IMR-90 (cell line): Measurements from ENCODE around the gene APC2. TPM values are rescaled to one million over a fixed set of nuclear protein-coding genes. Genes with fewer than 3 reads are reported as not detected.

ENCODE experiments used
- ATAC-seq: fragments of 200-7000 bp; cut with Tn5 transposase; 2 replicates; pipeline ENCODE4 v1.9.1; 2020; ENCODE audit warnings: low read depth, mild to moderate bottlenecking, moderate library complexity
- BruUV-seq: library from RNA; stranded (reverse); fragments of 400-500 nt; replicated peaks from 2 replicates; lab custom pipeline; 2021; lab: Mats Ljungman, UMichigan
- CTCF ChIA-PET: fragments of 300-600 bp; formaldehyde crosslinking; extraction: SDS; loops from one replicate; lab custom pipeline; 2021; ENCODE audit warnings: antibody characterized with exemption; lab: Yijun Ruan, JAX
- POLR2A ChIA-PET: fragments of 300-600 bp; sonication (Branson Sonifier 250); formaldehyde crosslinking; loops from one replicate; lab custom pipeline; 2022; ENCODE audit warnings: antibody characterized with exemption; ENCODE audit not compliant: unreplicated experiment; lab: Charles Lee
- DNase-seq: peaks from one replicate; pipeline ENCODE4 v3.0.0; 2013
- H2AFZ ChIP-seq: replicated peaks from 2 replicates; pipeline ENCODE3; 2013; ENCODE audit warnings: low read length, mild to moderate bottlenecking; ENCODE audit not compliant: poor library complexity
- H2AK5ac ChIP-seq: 2 replicates; pipeline ENCODE4 v1.6.1; 2013; ENCODE audit warnings: low read depth, low read length, inconsistent platforms
- H2AK9ac ChIP-seq: replicated peaks from 2 replicates; pipeline ENCODE3; 2013; ENCODE audit warnings: mild to moderate bottlenecking, low read depth, low read length, moderate library complexity; ENCODE audit not compliant: poor library complexity
- H2BK120ac ChIP-seq: 2 replicates; pipeline ENCODE4 v1.6.1; 2013; ENCODE audit warnings: low read depth, low read length, inconsistent platforms
- H2BK15ac ChIP-seq: 3 replicates; pipeline ENCODE4 v1.6.1; 2013; ENCODE audit warnings: low read depth, low read length, inconsistent platforms
- H2BK20ac ChIP-seq: 2 replicates; pipeline ENCODE4 v1.6.1; 2013; ENCODE audit warnings: low read depth, mild to moderate bottlenecking, inconsistent platforms, low read length, moderate library complexity
- H2BK5ac ChIP-seq: 2 replicates; pipeline ENCODE4 v1.6.1; 2013; ENCODE audit warnings: mild to moderate bottlenecking, low read depth, low read length, inconsistent platforms; ENCODE audit not compliant: poor library complexity, severe bottlenecking
- H3K14ac ChIP-seq: replicated peaks from 2 replicates; pipeline ENCODE4 v1.6.1; 2013; ENCODE audit warnings: low read depth, low read length, inconsistent platforms
- H3K18ac ChIP-seq: 2 replicates; pipeline ENCODE4 v1.6.1; 2013; ENCODE audit warnings: low read depth, low read length, control low read depth
- H3K23ac ChIP-seq: 2 replicates; pipeline ENCODE4 v1.6.1; 2013; ENCODE audit warnings: low read depth, low read length, inconsistent platforms
- H3K27ac ChIP-seq: 2 replicates; pipeline ENCODE4 v1.5.1; 2013; ENCODE audit warnings: mild to moderate bottlenecking, control low read depth, low read length; ENCODE audit not compliant: insufficient read depth
- H3K27me3 ChIP-seq: 2 replicates; pipeline ENCODE4 v1.6.1; 2013; ENCODE audit warnings: low read length; ENCODE audit not compliant: control insufficient read depth, insufficient read depth
- H3K36me3 ChIP-seq: 2 replicates; pipeline ENCODE4 v1.6.1; 2013; ENCODE audit warnings: low read length, mixed read lengths; ENCODE audit not compliant: control insufficient read depth, insufficient read depth
- H3K4ac ChIP-seq: 2 replicates; pipeline ENCODE4 v1.6.1; 2013; ENCODE audit warnings: low read depth, low read length, inconsistent platforms
- H3K4me1 ChIP-seq: 2 replicates; pipeline ENCODE4 v1.6.1; 2013; ENCODE audit warnings: low read length, mixed read lengths; ENCODE audit not compliant: control insufficient read depth, insufficient read depth
- H3K4me2 ChIP-seq: 2 replicates; pipeline ENCODE4 v1.6.1; 2013; ENCODE audit warnings: low read depth, mild to moderate bottlenecking, control low read depth, low read length, moderate library complexity
- H3K4me3 ChIP-seq: 2 replicates; pipeline ENCODE4 v1.5.1; 2013; ENCODE audit warnings: low read depth, mild to moderate bottlenecking, control low read depth, low read length, moderate library complexity; ENCODE audit not compliant: insufficient read depth
- H3K56ac ChIP-seq: 2 replicates; pipeline ENCODE4 v1.6.1; 2013; ENCODE audit warnings: low read length, inconsistent platforms; ENCODE audit not compliant: insufficient read depth; ENCODE audit errors: extremely low read depth
- H3K79me1 ChIP-seq, 2 experiments: 2 replicates each; pipeline ENCODE4 v1.6.1; 2013; ENCODE audit warnings: low read length in 2 of 2, inconsistent platforms in 1 of 2, low read depth in 1 of 2
- H3K9ac ChIP-seq: 2 replicates; pipeline ENCODE4 v1.6.1; 2013; ENCODE audit warnings: low read depth, low read length, control low read depth
- H3K9me1 ChIP-seq: 2 replicates; pipeline ENCODE4 v1.6.1; 2013; ENCODE audit warnings: low read length, inconsistent platforms; ENCODE audit not compliant: insufficient read depth
- H3K9me3 ChIP-seq: 2 replicates; pipeline ENCODE4 v1.6.1; 2013; ENCODE audit warnings: low read length; ENCODE audit not compliant: control insufficient read depth, insufficient read depth
- H4K20me1 ChIP-seq: 2 replicates; pipeline ENCODE4 v1.6.1; 2013; ENCODE audit warnings: low read length, inconsistent platforms; ENCODE audit not compliant: insufficient read depth
- H4K5ac ChIP-seq: 2 replicates; pipeline ENCODE4 v1.6.1; 2013; ENCODE audit warnings: mild to moderate bottlenecking, low read depth, low read length, control low read depth
- H4K8ac ChIP-seq, 2 experiments: 2 replicates each; pipeline ENCODE4 v1.6.1; 2013; ENCODE audit warnings: low read depth in 2 of 2, low read length in 2 of 2, control low read depth in 1 of 2, inconsistent platforms in 1 of 2
- H4K91ac ChIP-seq: 2 replicates; pipeline ENCODE4 v1.6.1; 2013; ENCODE audit warnings: low read depth, low read length, inconsistent platforms; ENCODE audit not compliant: insufficient read depth
- BHLHE40 ChIP-seq: fragments of 150-350 bp; IDR thresholded peaks from 2 replicates; pipeline ENCODE4 v1.6.1; 2016; ENCODE audit warnings: mild to moderate bottlenecking, low read depth, low read length
- CEBPB ChIP-seq: IDR thresholded peaks from 2 replicates; pipeline ENCODE4 v1.6.1; 2012; ENCODE audit warnings: low read depth, low read length, improper control_type of control experiment
- CHD1 ChIP-seq: IDR thresholded peaks from 2 replicates; pipeline ENCODE4 v1.6.1; 2012; ENCODE audit warnings: low read depth, low read length, improper control_type of control experiment
- CTCF ChIP-seq: conservative IDR thresholded peaks from 2 replicates; pipeline ENCODE4 v1.5.1; 2012; ENCODE audit warnings: mild to moderate bottlenecking, low read depth, low read length, improper control_type of control experiment
- ELK1 ChIP-seq: fragments of 150-350 bp; IDR thresholded peaks from 2 replicates; pipeline ENCODE4 v1.6.1; 2016; ENCODE audit warnings: low read depth, mild to moderate bottlenecking, low read length, moderate library complexity, borderline replicate concordance
- FOS ChIP-seq: fragments of 150-350 bp; IDR thresholded peaks from 2 replicates; pipeline ENCODE4 v1.6.1; 2016; ENCODE audit warnings: low read depth, low read length
- MAFK ChIP-seq: IDR thresholded peaks from 2 replicates; pipeline ENCODE4 v1.6.1; 2012; ENCODE audit warnings: low read depth, low read length, improper control_type of control experiment
- MAZ ChIP-seq: IDR thresholded peaks from 2 replicates; pipeline ENCODE4 v1.6.1; 2012; ENCODE audit warnings: low read depth, mild to moderate bottlenecking, low read length, improper control_type of control experiment, moderate library complexity, borderline replicate concordance
- MXI1 ChIP-seq: IDR thresholded peaks from 2 replicates; pipeline ENCODE4 v1.6.1; 2012; ENCODE audit warnings: low read depth, mild to moderate bottlenecking, low read length, moderate library complexity, borderline replicate concordance
- NFE2L2 ChIP-seq: fragments of 150-350 bp; IDR thresholded peaks from 2 replicates; pipeline ENCODE4 v1.6.1; 2016; ENCODE audit warnings: low read depth, mild to moderate bottlenecking, low read length
- RAD21 ChIP-seq: IDR thresholded peaks from 2 replicates; pipeline ENCODE4 v1.6.1; 2012; ENCODE audit warnings: low read length, improper control_type of control experiment
- RCOR1 ChIP-seq: IDR thresholded peaks from 2 replicates; pipeline ENCODE4 v1.6.1; 2012; ENCODE audit warnings: mild to moderate bottlenecking, low read length, improper control_type of control experiment; ENCODE audit not compliant: insufficient replicate concordance
- RFX5 ChIP-seq: IDR thresholded peaks from 2 replicates; pipeline ENCODE4 v1.8.0; 2012; ENCODE audit warnings: low read depth, mild to moderate bottlenecking, low read length, moderate library complexity
- SMC3 ChIP-seq: fragments of 150-350 bp; IDR thresholded peaks from 2 replicates; pipeline ENCODE4 v1.6.1; 2016; ENCODE audit warnings: low read depth, mild to moderate bottlenecking, antibody characterized with exemption, low read length, moderate library complexity
- WGBS, 2 experiments: methylation state at CpG; one replicate each; pipeline versions ENCODE4 v1.1.5 to v1.1.7; 2013; ENCODE audit warnings: missing lambda C conversion rate in 2 of 2; ENCODE audit not compliant: insufficient read length in 1 of 2; ENCODE audit errors: extremely low coverage in 2 of 2; 5-methylcytosine and 5-hydroxymethylcytosine counted together
- dilution Hi-C: fragments of 300-500 bp; cut with HindIII; formaldehyde crosslinking; loops from one replicate; pipeline ENCODE4 v1.14.3; 2018; ENCODE audit warnings: low sequenced_read_pairs; ENCODE audit not compliant: unreplicated experiment
- in situ Hi-C: fragments of 300-500 bp; cut with MboI; formaldehyde crosslinking; loops from 3 replicates; pipeline ENCODE4 v1.14.3; 2019; ENCODE audit warnings: low sequenced_read_pairs, inconsistent platforms, mixed read lengths
- intact Hi-C: fragments of 100-400 bp; cut with micrococcal nuclease; formaldehyde crosslinking; loops from 2 replicates; pipeline ENCODE4 v1.10.0; 2022
- polyA plus RNA-seq, 3 experiments: library from polyadenylated mRNA; depleted of rRNA; stranded (reverse); fragments of >200 nt; gene quantifications; 2 replicates each; pipeline ENCODE4 v1.2.3, GENCODE V29; 2012; ENCODE audit warnings: low replicate concordance in 1 of 3
- total RNA-seq: library from RNA; depleted of rRNA; stranded (reverse); fragments of >200 nt; gene quantifications from 2 replicates; pipeline ENCODE4 v1.2.3, GENCODE V29; 2012

The APC2 gene
- total and polyA plus RNA-seq, 2 of the 4 experiments (the other 2 are of a cell fraction), result 0.36 to 0.41 TPM

- no peaks in the 10 kb centered on the region for H3K36me3 ChIP-seq
- peaks cover 4% of the 10 kb centered on the region; the same call in 1 of the 2 replicates for H3K9me1 ChIP-seq
- no TSS peak for BruUV-seq
- ChIA-PET POLR2A (no interaction called here), CTCF (no interaction called here)
- H4K5ac ChIP-seq, result no peak overlapping the region
- no peak overlapping the region for H3K23ac ChIP-seq
- H3K56ac ChIP-seq, result no peak overlapping the region
- no peak overlapping the region for H3K14ac ChIP-seq
- H4K8ac ChIP-seq, result no peak overlapping the region
- no peak overlapping the region for H3K4ac ChIP-seq
- H3K4me2 ChIP-seq, result no peak overlapping the region
- ATAC-seq (no peak), DNase-seq (no peak)
- in situ Hi-C loops (no loop called here), intact Hi-C loops (no loop called here), dilution Hi-C loops (no loop called here)
- peak overlapping the region; percentile 42 for H2AK9ac ChIP-seq
- no peak overlapping the region for H2AFZ ChIP-seq
- no peaks in the 10 kb centered on the region for H3K79me1 ChIP-seq
- 60% methylated on average over 3 of the region's 18 CpGs; no CpG with 5 or more reads in 1 of the 2 experiments for WGBS, 2 experiments
- H2BK5ac ChIP-seq, result no peak overlapping the region
- H3K27me3 ChIP-seq, result peaks cover 34% of the 10 kb centered on the region
- H4K91ac ChIP-seq, result no peak overlapping the region
- no peak overlapping the region for H2BK120ac ChIP-seq
- no peaks in the 10 kb centered on the region; the same call in 1 of the 2 replicates for H3K4me1 ChIP-seq
- H2BK20ac ChIP-seq, result no peak overlapping the region
- no peak overlapping the region for H3K4me3 ChIP-seq
- H3K27ac ChIP-seq, result no peak overlapping the region
- H4K20me1 ChIP-seq, result 0 out of 2 replicates have a peak, but pooled peaks cover 7% of the 10 kb centered on the region
- no peak overlapping the region for H3K18ac ChIP-seq
- H2AK5ac ChIP-seq, result no peak overlapping the region
- H3K9me3 ChIP-seq, result no peaks in the 10 kb centered on the region
- no peak for TF ChIP-seq NFE2L2
- TF ChIP-seq RCOR1, result no peak
- no peak for TF ChIP-seq CTCF
- no peak for TF ChIP-seq CEBPB
- TF ChIP-seq MAFK, result no peak
- no peak for TF ChIP-seq BHLHE40
- TF ChIP-seq ELK1, result no peak
- TF ChIP-seq RAD21, result no peak
- no peak for TF ChIP-seq CHD1
- TF ChIP-seq MAZ, result no peak
- TF ChIP-seq MXI1, result no peak
- TF ChIP-seq SMC3, result no peak
- no peak for TF ChIP-seq RFX5
- TF ChIP-seq FOS, result no peak
- H3K9ac ChIP-seq, result no peak overlapping the region
- H2BK15ac ChIP-seq, result no peak overlapping the region
These were observed 72.9 kb downstream of the APC2 start for GRCh38 chr19:1522838-1523237.
